ENCODE measurements around the gene DDTL.

DNA sequence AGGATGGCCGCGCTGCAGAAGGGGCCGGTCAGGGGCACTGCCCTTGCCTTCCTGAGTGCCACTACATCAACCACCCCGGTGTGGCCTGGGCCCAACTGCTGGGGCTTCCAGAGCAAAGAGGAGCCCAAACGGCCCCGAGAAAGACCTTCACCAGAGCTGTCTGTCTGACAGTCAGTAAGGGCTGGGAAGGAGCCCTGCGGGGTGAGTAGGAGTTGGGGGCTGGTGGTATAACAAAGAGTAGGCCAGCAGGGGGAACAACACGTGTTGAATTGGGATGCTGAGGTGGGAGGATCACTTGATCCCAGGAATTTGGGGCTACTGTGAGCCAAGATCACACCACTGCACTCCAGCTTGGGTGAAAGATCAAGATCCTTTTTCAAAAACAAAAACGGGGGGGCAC lies 34.6 kb downstream of the DDTL start:
- TF ChIP-seq POLR2A (IDR thresholded peaks at IDR 0.05), result no peak
- TF ChIP-seq, protein P1, sequence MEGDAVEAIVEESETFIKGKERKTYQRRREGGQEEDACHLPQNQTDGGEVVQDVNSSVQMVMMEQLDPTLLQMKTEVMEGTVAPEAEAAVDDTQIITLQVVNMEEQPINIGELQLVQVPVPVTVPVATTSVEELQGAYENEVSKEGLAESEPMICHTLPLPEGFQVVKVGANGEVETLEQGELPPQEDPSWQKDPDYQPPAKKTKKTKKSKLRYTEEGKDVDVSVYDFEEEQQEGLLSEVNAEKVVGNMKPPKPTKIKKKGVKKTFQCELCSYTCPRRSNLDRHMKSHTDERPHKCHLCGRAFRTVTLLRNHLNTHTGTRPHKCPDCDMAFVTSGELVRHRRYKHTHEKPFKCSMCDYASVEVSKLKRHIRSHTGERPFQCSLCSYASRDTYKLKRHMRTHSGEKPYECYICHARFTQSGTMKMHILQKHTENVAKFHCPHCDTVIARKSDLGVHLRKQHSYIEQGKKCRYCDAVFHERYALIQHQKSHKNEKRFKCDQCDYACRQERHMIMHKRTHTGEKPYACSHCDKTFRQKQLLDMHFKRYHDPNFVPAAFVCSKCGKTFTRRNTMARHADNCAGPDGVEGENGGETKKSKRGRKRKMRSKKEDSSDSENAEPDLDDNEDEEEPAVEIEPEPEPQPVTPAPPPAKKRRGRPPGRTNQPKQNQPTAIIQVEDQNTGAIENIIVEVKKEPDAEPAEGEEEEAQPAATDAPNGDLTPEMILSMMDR (IDR thresholded peaks at IDR 0.05), result no peak
